Measurements from ENCODE around the gene CCNJL.
"Not testable (repeated sequence)": the region's sequence is repeated elsewhere in the genome, so short reads cannot be mapped to it uniquely, and the experiment has no call there.

The CCNJL gene

DNA sequence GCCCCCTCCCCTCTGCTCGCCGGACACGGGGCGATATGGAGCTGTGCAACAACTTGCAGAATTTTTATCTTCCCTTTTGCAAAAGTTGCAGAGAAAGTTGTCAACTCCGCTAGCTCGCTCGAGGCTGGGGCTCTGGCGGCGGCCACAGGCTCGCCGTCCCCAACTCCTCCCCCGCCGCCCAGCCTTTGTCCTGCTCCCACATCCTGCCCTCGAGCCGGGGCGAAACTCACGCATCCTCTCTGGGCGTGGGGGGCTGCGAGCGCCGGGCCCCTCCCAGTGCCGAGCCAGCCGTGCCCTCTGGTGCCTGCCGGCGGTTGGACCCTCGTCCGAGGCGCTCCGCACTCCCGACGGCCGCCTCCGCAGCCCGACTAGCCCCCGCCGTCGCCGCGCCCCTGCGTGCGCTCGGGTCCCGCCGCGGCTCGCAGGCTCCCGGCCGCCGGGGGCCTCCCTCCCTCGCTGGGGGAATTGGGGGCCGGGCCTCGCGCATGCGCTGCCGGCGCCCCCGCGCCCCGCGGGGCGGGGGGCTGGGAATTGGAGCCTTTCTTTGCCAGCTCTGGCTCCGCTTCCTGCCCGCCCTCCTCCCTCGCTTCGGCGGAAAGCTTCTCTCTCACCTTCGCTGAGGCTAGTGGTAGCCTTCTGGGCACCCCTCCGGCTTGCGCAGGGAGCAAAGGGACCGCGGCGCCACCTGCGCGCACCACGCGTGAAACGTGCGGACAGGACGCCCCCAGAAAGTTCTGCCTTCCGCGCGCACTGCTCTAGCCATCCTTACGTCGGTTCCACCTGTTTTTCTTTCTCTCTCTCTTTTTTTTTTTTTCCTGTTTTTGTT lies at the start of gene CCNJL:
Gene CCNJL, minus strand, starts transcription at position 431 of the 826 bp plus-strand sequence. CDS start 641 bp downstream, outside the sequence.
- no peak for DNase-seq

DNA sequence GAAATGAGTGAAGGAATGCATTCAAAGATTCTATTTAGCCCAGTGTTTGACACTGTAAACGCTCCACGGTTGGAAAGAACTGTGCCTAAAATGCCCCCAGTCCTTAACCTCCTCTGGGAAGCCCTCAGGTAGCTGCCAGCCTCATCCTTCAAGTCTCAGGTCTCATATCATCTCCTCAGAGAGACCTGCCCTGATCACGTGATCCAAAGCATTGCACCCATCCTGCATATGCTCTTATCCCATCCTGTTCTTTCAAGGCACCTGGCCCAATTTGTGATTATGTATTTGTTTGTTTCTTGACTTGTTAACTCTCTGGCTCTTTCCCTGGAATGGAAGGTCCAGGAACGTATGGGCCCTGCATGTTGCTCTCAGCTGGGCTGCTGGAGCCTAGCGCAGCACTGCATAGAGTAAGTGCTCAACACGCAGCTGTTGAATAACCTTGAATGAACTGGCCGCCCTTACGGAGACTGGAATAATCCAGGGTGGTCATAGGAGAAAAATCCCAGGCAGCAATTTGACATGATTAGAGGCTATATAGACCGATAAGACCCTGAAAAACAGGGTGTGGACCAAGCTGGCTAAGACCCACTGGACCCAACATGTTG lies 49.4 kb upstream of the CCNJL start:
- no peak for DNase-seq

- DNase-seq = no peak
Observed at GRCh38 chr5:160360310-160360709, 47.9 kb upstream of the CCNJL start.

GRCh38 chr5:160359816-160360215 lies 47.5 kb upstream of the CCNJL start:
- DNase-seq = no peak

- no peak for DNase-seq
Observed at GRCh38 chr5:160359242-160359641, 46.9 kb upstream of the CCNJL start.

DNA sequence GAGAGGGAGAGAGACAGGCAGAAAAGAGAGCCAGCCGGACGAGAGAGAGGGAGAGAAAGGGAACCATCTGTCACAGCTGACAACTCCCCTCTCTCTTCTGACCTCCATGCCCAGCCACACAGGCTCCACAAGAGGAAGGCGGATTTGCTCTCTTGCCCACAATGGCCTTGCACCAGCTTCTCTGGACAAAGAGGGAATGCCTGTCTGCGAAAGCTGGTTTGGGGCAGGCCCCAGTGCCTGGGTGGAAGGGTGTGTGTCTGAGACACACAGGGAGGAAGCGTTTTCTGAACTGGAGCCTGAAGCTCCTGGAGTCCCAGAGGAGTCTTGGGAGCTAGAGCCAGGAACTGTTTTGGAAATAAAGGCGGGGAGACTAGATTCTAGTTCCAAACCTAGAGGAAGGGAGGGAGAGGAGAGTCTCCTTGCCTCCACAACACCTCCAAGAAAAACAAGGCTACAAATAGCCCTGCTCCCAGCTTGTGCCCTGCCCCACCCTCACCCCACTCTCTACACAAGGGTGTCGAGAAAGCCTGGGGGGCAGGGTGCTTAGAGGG lies 45.6 kb upstream of the CCNJL start:
- no peak for DNase-seq

DNA sequence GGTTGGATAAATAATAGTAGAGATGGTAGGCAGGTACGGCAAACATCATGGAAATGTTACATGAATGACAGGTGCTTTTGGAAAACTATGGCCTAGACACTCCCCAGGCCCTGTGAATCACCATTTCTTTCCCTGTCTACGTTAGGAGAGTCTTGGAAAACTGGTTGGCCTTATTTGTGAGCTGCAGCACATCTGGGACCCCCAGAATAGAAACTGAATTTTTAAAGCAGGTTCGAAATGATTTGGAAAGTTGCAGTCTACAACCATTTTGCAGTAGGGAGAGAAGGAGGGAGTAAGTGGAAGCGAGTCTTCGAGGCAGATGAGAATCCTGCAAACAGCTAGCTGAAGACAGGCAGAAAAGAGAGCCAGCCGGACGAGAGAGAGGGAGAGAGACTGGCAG lies 45.0 kb upstream of the CCNJL start:
- no peak for DNase-seq

DNA sequence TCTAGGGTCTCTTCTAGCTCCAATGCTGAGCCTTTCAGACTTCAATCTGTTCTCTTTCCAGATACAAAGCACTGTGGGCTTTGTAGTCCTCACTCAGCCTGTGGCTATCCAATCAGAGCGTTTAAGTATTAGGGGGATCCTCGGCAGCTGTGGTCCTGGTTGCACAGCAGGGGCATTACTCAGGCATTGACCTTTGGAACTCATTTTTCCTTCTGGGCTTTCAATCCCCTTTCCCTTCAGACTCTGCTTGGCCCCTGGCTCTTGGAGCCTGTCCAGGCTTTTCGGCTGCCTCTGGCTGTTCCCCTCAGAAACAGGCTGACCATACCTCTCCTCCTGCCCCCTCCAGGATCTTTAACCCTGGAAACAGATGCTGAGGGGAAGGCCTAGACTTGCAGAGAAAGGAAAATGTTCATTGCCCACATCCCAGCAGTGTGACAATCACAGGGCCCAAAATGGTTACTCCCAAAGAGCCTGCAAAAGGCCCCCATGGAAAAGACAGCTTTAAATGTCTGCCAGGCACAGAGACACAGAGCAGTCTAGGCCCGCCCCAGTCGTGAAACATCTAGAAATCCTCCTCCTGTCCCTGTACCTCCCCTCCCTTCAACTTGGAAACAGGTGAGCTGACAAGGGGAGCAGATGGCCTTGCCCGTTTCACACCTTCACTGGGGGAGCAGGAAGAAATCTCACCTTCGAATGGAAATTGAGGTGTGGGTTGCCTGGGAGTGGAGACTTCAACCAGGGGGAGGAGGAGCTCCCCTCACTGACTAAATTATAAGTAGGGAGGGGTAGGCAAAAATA lies 44.4 kb upstream of the CCNJL start:
- no peak for DNase-seq

GRCh38 chr5:160354666-160355065 lies 42.3 kb upstream of the CCNJL start:
- no peak for DNase-seq

GRCh38 chr5:160353379-160353778 lies 41.0 kb upstream of the CCNJL start:
- no peak for DNase-seq

- no peak for DNase-seq
Observed at GRCh38 chr5:160352308-160352707, 39.9 kb upstream of the CCNJL start.

GRCh38 chr5:160349935-160350303 lies 37.6 kb upstream of the CCNJL start:
- DNase-seq = no peak

GRCh38 chr5:160349249-160349934 lies 37.0 kb upstream of the CCNJL start:
- no peak for DNase-seq

- no peak for DNase-seq
Observed at GRCh38 chr5:160348080-160348479, 35.7 kb upstream of the CCNJL start.

DNA sequence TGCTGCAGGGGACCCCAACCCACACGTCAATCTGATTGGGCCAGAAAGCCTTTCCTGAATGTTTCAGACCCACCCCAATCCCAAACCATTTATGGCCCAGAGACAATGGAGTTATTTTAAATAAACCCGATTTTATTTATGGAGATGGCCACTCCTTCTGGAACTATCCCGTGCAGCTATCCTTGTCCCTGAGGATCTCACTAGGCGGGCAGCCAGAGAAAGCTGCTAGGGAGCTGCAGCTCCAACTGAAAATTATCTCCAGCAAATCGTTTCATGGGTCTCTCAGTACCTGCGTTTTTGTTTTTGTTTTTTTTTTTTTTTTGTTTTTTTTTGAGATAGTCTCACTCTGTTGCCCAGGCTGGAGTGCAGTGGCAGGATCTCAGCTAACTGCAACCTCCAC lies 35.1 kb upstream of the CCNJL start:
- no peak for DNase-seq

DNA sequence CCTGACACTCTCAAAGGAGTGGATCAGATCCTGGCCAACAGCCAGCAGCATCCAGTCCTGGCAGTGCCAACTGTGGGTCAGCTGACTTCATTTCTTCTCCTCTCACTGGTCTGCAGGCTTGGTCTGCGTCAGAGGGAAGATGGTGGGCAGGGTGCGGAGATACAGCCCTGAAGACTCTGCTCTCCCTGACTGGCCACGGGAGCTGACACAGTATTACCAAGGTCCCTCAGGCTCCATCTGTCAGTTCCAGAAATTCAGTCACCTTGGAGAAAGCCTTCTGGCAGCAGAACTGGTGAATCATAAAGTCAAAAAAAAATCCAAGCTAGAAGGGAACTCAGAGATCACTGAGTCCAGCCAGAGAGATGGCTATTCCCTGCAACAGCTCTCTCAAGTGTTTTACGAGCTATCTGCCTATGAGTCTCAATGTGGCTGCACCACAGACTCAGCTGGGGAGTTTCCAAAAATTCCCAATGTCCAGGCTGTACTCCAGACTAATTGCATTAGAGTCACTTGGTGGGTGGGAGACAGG lies 30.1 kb upstream of the CCNJL start:
- no peak for DNase-seq

DNA sequence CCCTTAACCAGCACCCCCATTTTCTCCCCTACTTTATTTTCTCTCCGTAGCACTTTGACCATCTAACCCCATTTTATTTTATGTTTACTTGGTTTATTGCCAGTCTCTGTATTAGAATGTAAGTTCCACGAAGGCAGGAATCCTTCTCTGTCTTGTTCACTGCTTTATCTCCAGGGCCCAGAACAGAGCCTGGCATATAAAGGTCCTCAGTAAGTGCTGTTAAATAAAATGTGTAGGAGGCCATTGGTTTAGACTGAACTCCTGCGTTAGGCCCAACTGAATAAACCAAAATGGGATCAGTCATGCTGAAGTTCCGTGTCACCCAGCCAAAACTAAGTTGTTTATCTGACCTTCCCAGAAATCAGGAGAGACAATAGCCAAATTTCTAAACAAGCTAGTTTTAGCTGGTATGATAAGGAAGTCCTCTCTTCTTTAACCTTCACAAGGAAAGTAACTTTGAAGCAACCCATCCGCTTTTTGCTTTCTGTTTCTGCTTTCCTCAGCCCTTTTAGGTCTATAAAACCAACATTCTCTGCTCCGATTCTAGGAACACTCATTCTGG lies 29.0 kb upstream of the CCNJL start:
- no peak for DNase-seq

DNA sequence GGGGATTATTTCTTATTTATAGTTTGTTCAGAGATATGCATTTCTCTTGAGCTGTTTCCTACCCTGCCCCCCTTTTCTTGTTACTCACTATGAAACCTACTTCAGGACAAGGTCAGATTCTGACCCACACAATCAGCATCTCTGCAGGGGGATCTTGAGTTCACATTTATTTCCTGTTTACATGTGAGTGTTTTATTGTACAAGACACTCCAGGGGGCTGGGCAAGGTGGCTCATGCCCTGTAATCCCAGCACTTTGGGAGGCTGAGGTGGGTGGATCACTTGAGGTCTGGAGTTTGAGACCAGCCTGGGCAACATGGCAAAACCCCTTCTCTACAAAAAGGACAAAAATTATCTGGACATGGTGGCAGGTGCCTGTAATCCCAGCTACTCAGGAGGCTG lies 28.1 kb upstream of the CCNJL start:
- not testable (repeated sequence) for DNase-seq

- no peak for DNase-seq
Observed at GRCh38 chr5:160339406-160340130, 27.2 kb upstream of the CCNJL start.

- not testable (repeated sequence) for DNase-seq
Observed at GRCh38 chr5:160334716-160335115, 22.4 kb upstream of the CCNJL start.

DNA sequence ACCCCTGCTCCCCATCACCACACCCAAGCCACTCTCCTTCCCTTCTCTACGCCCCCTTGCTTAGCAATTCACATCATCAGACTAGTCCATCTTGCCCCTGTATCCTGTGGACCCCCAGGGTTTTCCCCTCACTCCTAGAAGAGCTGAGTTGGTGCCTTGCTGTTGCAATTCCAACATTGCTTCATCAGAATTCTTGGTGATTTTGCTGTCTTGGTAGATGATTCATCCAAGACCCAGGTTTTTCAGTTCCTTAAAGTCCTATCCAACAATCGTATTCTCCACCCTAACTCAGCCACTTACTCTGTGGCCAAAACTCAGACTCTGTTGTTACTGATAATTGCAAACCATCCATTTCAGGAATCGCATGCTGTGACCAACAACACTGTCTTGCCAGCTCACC lies 21.4 kb upstream of the CCNJL start:
- DNase-seq = no peak

DNA sequence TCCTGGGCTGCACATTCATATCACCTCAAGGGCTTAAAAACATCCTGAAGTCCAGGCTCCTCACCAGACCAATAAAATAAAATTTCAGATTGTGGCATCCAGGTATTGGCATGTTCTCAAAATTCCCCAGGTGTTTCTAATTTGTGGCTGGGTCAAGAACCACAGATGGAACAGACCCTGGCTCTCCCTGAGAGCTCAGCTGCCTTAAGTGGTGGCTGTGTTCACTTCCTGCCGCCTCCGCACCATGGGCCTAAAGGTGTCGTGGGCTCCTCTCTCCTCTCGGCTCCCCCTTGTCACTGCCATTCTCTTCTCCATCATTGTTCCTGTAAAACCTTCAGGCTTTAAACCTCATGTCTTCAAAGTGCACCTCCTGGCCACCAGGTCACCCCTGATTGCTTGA lies 17.8 kb upstream of the CCNJL start:
- DNase-seq = no peak
